Measurements from ENCODE around the gene CDK5RAP1.
"Not testable (repeated sequence)": the region's sequence is repeated elsewhere in the genome, so short reads cannot be mapped to it uniquely, and the experiment has no call there.

CDK5RAP1 gene

GRCh38 chr20:33419140-33419974 lies 18.0 kb upstream of the CDK5RAP1 start:
- no peak for DNase-seq

- no peak for DNase-seq
Observed at GRCh38 chr20:33418033-33418432, 16.7 kb upstream of the CDK5RAP1 start.

DNA sequence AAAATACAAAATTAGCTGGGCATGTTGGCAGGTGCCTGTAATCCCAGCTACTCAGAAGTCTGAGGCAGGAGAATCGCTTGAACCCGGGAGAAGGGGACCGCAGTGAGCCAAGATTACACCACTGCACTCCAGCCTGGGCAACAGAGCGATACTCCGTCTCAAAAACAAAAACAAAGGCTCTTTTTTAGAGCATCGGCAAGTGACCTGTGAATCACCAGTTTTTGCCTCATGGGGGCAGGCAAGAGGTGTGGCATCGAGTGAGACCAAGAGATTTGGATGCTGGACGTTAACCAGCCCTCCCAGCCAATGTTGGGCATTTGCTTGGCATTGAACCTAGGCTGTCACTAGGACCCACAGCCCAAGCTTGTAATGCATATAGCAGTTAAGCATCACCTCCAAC lies 14.6 kb upstream of the CDK5RAP1 start:
- peak; percentile 55 for DNase-seq

GRCh38 chr20:33412484-33412838 lies 11.1 kb upstream of the CDK5RAP1 start:
- no peak for DNase-seq

DNA sequence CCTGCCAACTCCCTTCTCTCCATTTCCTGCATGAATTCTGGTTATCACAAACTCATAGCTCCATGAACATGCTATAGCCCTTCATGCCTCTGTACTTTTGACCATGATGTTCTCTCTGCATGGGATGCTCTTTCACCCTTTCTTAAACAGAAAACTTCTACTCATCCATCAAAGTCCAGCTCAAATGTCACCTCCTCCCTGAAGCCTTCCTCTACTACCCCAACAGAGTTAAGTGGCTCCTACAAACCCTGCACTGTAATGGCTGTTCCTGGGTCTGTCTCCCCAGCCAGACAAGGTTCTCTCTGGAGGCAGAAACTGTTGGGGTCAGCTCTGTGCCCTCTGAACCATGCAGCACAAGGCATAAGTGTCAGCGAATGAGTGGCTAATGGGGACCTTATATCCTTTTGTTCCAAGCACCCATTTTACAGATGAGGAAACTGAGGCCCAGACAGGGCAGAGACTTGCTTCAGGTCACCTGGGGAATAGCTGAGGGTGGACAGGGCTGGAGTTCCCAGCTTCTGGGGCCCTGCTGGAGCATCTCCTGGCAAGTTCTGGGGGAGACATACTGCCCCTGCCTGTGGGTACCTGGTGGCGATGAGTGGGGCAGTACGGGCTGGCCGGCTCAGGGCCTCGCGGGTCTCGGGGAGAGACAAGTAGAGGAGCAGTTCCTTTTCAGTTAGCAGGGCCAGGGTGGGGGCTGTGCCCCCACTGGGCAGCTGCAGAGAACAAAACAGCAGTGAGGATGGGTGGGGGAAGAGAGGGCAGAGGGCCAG lies 10.6 kb upstream of the CDK5RAP1 start:
- no peak for DNase-seq

DNA sequence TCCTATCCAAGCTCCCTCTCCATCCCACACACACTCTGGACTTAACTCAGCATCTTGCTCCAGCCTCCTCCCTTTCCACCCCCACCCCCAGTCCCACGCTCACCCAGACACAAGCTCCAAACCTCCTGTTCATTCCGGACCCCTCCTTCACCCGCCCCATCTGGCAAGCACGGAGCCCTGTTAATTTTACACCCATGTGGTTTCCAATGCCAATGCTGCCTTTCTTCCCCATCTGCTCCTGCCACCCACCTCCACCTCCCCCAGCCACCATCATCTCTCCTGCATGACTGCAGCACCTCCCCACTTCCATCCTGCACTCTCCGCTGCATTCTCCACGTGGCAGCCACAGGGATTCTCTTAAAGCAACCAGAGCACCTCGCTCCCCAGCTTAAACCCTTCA lies 9.9 kb upstream of the CDK5RAP1 start:
- DNase-seq, result no peak

DNA sequence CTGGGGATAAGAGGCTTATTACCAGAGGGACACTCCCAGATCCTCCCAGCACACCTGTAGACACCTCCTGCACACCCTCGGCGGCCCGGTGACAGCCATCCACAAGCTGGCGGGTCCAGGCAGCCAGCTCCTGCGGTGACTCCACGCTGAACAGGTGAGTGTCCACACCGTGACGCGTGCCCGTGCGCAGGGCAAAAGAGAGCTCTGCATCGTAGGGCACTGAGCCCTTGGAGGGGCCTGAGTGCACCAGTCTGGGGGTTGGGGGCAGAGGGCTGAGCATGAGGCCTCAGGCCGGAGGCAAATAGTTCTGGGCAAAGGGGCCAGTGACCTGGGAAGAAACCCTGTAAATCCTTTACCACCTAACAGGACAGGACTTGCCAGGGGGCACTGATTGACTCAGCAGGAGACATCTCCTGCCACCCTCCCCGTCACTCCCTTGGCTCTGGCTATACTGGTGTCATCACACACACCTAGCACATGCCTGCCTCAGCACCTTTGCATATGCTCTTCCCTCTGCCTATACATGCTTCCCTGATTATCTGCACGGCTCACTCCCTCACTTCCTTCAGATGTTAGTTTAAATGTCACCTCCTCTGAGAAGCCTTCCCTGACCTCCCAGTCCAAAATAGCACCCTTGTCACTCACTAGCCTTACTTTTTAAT lies 8.9 kb upstream of the CDK5RAP1 start:
- no peak for DNase-seq

DNA sequence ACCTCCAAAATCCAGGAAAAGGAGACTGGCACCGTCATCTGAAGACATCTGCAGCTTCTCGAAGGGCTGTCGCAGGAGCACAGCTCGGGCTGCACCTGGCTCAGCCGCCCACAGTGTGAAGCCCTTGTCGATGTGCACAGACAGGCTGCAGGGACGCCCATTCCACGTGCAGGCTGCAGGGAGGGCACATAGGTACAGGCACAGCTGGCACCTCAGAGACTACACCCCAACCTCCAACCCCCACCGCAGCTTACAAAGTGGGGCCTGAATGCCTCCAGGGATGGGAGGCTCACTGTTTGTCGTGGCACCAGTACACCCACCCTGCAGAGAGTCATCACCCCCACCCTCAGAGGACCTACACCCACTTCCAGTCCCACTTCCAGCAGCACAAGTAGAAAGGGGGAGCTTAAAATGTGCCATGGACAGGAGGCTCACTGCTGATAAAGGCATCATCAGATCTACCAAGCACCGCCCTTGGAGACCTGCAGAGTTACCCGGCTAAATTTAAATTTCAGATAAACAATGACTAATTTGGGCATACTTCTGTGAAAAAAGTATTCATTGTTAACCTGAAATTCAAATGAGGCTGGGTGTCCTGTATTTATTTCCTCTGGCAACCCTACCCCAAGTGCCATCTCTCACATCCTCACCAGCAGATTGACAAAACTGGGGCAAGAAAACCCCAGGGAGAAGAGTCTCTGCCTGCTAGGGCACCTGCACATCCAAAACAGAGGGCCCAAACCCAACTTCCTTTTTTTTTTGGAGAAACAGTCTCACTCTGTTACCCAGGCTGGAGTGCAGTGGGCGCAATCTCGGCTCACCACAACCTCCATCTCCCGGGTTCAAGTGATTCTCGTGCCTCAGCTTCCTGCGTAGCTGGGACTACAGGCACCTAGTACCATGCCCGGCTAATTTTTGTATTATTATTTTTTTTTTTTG lies 7.7 kb upstream of the CDK5RAP1 start:
- DNase-seq, result no peak

- no peak for DNase-seq
Observed at GRCh38 chr20:33408313-33408712, 7.0 kb upstream of the CDK5RAP1 start.

GRCh38 chr20:33407796-33408195 lies 6.5 kb upstream of the CDK5RAP1 start:
- DNase-seq, result no peak

DNA sequence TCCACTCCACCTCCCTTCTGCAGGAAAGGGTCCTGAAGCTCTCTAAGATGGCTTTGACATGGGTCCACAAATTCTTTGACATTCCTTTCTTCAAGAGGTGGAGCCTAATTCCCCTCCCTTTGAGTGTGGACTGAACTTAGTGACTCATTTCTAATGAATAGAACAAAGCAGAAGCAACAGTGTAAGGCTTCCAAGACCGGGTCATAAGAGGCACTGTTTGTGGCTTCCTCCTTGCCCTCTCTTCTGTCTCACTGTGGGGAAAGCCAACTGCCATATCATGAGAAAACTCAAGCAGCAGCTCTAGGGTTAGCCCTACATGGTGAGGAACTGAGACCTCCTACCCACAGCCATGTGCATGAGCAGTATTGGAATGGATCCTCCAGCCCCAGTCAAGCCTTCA lies 5.9 kb upstream of the CDK5RAP1 start:
- no peak for DNase-seq

DNA sequence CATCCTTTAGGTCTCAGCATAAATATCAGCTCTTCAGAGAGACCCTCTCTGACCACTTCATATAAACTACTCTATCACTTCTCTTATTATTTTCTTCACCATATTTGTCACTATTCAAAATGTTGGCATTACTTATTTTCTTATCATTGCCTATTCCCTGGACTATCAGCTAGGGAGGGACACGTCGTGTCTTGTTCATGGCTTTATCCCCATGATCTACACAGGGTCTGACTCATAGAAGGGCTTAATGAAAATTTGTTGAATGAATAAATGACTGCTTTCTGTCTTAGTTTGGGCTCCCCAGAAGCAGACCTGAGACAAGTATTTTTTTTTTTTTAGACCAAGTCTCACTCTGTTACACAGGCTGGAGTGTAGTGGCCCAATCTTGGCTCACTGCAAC lies 3.0 kb upstream of the CDK5RAP1 start:
- DNase-seq, result no peak

DNA sequence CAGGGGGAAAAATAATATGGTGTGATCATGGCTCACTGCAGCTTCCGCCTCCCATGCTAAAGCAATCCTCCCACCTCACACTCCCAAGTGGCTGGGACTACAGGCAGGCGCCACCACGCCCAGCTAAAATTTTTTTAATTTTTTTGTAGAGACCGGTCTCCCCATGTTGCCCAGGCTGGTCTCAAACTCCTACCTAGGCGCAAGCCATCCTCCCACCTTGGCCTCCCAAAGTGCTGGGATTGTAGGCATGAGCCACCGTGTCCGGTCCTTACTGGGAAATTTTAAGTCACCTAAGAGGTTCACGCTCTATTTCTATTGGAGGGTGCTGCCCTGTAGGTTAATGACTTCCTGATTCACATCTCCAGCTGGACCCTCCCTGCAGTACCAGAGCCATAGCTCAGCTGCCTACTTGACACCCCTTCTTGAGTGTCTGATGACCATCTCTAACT lies 626 bp upstream of the CDK5RAP1 start:
- no peak for DNase-seq

- peak; percentile 33 for DNase-seq
Observed at GRCh38 chr20:33400812-33401183, 521 bp downstream of the CDK5RAP1 start.

- no peak for DNase-seq
Observed at GRCh38 chr20:33399924-33400323, 1.4 kb downstream of the CDK5RAP1 start.

GRCh38 chr20:33394718-33395117 lies 6.6 kb downstream of the CDK5RAP1 start:
- no peak for DNase-seq

GRCh38 chr20:33393609-33394008 lies 7.7 kb downstream of the CDK5RAP1 start:
- no peak for DNase-seq

GRCh38 chr20:33391722-33392415 lies 9.4 kb downstream of the CDK5RAP1 start:
- no peak for DNase-seq

- not testable (repeated sequence) for DNase-seq
Observed at GRCh38 chr20:33389326-33389725, 12.0 kb downstream of the CDK5RAP1 start.

- no peak for DNase-seq
Observed at GRCh38 chr20:33388268-33388667, 13.1 kb downstream of the CDK5RAP1 start.

DNA sequence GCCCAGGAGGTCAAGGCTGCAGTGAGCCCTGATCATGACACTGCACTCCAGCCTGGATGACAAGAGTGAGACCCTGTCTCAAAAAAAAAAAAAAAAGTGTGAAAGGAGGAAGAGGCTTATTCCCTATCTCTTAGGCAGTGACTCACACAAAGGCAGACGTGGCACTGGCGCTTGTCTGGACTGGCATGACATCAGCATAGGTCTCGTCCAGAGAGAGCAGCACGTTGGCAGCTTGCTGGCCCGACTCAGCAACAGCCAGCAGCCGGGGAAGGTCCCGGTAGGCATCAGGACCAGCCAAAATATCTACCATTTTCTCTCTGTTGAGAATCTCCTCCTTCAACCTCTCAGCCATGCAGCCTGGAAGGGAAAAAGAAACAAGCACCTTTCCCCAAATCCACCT lies 14.1 kb downstream of the CDK5RAP1 start:
- no peak for DNase-seq

- DNase-seq, result no peak
Observed at GRCh38 chr20:33386673-33387072, 14.6 kb downstream of the CDK5RAP1 start.
